NCI-H2196 treated with DMSO at 0.1 percent for 48 hours (cell line): Measurements from ENCODE around the gene ZNF688.
"Not testable (repeated sequence)": the region's sequence is repeated elsewhere in the genome, so short reads cannot be mapped to it uniquely, and the experiment has no call there.

Experiments used
- DNase-seq: peaks from one replicate; lab custom pipeline; 2025; ENCODE audit not compliant: unreplicated experiment; lab: John Stamatoyannopoulos, UW

ZNF688 gene

DNA sequence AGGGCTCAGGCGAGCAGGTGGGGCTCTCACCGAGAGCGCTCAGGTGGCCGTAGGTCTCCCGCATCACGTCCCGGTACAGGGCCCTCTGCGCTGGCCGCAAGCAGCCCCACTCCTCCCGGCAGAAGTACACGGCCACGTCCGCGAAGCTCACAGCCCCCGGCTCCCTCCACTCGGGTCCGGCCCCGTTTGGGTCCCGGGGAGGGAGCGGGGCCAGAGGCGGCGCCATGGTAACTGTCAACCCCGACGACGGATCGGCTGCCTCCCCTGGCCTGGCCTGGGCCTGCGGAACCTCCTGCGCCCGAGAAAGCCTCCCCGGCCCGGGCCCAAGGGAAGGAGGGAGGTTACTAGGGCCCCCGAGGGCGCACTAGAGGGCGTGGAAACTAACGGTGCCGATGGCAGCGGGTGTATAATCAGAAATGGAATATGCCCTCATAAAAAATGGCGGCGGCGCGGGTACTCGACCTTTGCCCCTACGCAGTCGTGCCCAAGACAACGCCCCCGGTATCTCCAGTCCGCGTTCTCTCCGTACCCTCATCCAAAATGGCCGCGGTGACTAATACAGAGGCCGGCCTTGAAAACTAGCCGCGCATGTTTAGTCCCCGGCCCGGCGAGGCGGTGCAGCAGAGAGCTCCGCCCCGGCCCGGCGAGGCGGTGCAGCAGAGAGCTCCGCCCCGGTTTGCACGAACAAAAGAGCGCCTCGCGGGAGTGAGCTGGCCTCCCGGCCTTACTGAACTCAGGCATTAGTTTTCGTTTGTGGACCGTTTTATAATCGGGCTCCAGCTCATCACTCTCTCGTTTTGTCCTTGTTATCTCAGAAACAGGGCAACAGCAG lies 13.3 kb downstream of the ZNF688 start, which contains the start of gene ZNF764:
ZNF764 (minus strand) TSS at position 418 of the 832 bp plus-strand sequence; CDS start at position 226, 192 bp downstream.
- DNase-seq, result peak; percentile 96

DNA sequence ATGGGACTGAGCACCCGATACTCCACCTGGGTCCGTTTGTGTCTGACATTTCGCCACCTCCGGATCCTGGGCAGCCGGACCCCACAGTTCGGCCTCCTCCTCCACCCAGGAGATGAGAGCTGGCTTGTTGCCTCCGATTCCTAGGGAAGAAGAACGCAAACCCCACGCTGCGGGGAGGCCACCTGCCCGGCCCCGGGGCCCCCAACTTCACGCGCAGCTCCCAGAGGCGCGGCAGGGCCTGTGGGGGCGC lies 13.9 kb downstream of the ZNF688 start:
- DNase-seq, result no peak

DNA sequence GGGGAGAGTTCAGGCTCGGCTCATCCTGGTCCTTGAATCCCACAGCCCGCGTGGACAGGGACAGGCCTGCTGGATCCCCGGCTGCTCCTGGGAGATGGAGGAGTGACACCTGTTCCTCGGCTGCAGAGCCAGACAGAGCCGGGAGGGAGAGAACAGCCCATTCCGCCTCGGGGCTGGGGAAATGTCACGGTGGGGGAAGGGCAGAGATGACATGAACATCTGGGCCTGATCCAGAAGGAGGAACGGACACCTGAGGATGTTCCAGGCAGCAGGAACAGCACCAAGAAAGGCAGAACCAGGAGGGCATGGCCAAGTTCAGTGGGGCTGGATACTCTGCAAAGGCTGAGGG lies 15.4 kb downstream of the ZNF688 start:
- DNase-seq, result no peak

DNA sequence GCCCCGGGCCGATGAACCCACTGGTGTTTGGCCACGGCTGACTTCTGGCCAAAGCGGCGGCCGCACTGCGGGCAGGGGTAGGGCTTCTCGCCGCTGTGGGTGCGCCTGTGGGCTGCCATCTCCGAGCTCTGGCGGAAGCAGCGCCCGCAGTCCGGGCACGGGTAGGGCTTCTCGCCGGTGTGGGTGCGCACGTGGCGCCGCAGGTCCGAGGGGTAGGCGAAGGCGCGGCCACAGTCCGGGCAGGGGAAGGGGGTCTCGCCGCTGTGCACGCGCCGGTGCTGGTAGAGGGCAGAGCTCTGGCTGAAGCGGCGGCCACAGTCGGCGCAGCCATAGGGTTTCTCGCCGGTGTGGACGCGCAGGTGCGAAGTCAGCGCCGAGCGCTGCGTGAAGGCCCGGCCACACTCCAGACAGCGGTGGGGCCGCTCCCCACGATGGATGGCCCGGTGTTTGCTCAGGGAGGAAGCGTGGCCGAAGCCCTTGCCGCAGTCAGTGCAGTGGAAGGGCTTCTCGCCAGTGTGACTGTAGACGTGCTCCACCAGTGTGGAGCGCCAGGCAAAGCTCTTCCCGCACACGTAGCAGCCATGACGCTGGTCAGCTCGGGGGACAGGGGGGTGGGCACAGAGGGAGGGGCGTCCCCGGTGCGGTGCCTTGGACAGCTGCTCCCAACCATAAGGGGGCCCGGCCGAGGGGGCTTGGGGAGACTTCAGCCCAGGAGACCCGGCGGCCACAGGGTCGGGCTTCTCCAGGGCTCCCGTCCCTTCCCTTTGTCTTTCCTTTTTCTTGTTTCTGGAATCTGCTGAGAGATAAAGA lies 16.0 kb downstream of the ZNF688 start:
- no peak for DNase-seq

GRCh38 chr16:30554557-30555314 lies 16.8 kb downstream of the ZNF688 start:
- DNase-seq, result no peak

DNA sequence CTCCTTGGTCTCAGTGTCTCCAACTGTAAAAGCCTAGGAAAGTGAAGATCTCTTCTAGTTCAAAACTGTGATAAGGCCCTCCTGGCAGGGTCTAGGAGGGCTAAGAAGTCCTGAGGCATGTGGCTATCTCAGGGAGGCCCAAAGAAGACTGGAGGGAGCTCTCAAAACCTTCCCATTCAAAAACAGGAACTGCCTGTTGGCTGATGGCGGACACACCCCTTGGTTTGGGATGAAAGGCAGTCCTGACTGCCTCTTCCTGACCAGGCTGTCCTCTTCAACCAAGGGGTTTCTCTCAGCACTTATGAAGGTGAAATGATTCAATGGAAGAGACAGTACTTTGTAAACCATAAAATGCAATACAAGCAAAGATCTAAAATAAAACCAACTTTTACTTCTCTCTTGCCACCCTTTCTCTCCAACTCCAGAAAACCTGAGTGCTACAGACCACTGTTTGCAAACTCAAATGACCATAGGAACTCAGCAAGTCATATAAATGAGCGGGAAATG lies 18.1 kb downstream of the ZNF688 start:
- no peak for DNase-seq

DNA sequence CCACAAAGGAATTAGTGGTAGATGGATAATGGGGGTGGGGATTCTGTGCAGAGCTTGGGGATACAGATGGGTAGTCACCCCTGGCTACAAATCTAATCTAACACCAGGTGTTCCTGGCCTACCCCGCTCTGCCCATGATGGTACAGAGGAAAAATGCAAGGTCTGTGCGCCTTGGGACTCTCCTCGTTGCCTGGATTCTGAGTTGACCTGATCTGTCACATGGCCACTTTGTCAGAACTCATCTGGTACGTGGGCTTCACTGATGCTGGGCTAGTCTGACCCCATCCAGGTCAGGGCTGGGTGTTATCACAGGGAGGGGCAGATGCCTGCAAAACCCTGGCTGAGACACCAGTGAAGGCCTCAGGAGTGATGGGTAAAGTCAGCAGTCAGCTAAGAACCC lies 18.6 kb downstream of the ZNF688 start:
- DNase-seq, result no peak

- no peak for DNase-seq
These were observed 19.7 kb downstream of the ZNF688 start for GRCh38 chr16:30551781-30552180.

DNA sequence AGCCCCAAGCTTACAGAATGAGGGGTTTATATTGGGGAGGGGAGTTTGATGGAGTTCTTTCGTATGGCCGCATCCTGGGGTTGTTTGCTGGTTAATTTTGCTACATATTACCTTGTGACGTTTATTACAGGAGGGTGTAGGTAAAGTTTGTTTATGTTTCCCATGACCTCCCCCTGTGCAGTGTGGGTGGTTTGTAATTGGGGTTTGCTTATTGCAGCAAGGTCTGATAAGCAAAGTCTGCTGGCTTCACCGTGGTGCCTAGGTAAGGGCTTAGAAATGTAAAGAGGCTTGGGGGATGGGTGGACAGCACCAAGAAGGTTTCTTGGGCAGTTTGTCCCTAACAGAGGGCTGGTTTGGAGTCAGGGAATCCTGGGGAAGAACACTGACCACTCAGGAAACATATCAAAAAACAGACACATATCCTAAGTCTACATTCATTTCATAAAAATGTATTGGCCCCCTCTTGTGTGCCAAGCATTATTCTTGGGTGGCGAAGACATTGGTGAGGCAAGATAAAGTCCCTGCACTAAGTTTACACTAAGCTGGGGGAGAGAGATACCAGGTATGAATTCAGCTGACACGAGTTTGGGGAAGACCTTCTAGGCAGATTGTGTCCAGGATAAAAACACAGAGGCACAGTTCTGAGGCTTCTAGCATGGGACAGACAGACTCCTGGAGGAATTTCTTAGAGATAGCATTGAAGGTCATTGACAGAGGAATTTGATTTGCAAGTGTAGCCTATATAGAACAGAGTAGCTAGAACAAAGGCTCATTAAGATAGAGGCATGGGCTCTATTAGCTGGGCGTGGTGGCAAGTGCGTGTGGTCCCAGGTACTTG lies 22.9 kb downstream of the ZNF688 start:
- DNase-seq, result no peak

GRCh38 chr16:30546115-30546514 lies 25.4 kb downstream of the ZNF688 start:
- no peak for DNase-seq

GRCh38 chr16:30543067-30543466 lies 28.4 kb downstream of the ZNF688 start:
- no peak for DNase-seq

- DNase-seq, result no peak
These were observed 29.8 kb downstream of the ZNF688 start for GRCh38 chr16:30541502-30542329.

DNA sequence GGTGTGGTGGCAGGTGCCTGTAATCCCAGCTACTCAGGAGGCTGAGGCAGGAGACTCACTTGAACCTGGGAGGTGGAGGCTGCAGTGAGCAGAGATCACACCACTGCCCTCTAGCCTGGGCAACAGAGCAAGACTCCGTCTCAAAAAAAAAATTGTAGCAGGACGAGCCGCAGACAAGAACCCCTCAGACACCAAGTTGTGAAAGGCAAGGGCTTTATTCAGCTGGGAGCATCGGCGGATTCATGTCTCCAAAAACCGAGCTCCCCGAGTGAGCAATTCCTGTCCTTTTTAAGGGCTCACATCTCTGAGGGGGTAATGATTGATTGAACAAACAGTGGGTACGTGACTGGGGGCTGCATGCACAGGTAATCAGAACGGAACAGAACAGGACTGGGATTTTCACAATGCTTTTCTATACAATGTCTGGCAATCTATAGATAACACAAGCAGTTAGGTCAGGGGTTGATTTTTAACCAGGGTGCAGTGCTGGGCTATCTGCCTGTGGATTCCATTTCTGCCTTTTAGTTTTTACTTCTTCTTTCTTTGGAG lies 30.5 kb downstream of the ZNF688 start:
- not testable (repeated sequence) for DNase-seq

- not testable (repeated sequence) for DNase-seq
These were observed 31.5 kb downstream of the ZNF688 start for GRCh38 chr16:30539986-30540526.

GRCh38 chr16:30539000-30539964 lies 32.2 kb downstream of the ZNF688 start:
- no peak for DNase-seq

- not testable (repeated sequence) for DNase-seq
These were observed 35.0 kb downstream of the ZNF688 start for GRCh38 chr16:30536391-30537024.

DNA sequence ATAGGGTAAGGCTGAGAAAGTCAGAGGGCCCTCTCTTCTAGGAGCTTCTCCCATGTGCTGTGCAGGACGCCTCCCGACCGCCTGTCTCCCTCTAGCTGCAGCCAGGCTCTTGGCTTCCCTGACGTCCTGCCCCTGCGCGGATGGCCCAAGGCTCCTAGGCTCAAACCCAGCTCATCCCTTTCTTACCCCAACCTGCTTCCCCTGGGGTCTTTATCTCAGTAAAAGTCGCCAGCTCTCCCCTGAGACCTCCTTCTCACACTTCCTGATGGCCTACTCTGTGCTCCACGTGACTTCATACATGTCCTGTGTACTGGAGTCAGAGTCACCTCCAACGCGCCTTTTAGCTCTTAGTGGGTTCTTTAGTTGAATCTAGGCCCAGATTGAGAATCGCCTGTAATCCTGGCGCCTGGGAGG lies 35.7 kb downstream of the ZNF688 start:
- DNase-seq, result peak; percentile 44
